Adrenal gland (tissue), 5 donors: ENCODE results near the gene KIF26B.

Source experiments
- POLR2A ChIP-seq, 2 donors: fragments of 450-650 bp; IDR thresholded peaks; one replicate each; pipeline ENCODE4 v1.6.1; 2017; ENCODE audit warnings: antibody characterized with exemption in 2 of 2, mild to moderate bottlenecking in 2 of 2, moderate library complexity in 1 of 2
- TF ChIP-seq, protein P1 (sequence below), 6 experiments: fragments of 450-650 bp in 4 of 6; fragments of 200-600 bp in 2 of 6; sonication (generic) in 1 of 6; IDR thresholded peaks; 1 replicate in 5 of 6; 2 replicates in 1 of 6; pipeline versions ENCODE4 v1.5.1 to v1.8.0; 2016 to 2021; ENCODE audit warnings: antibody characterized with exemption in 6 of 6, mild to moderate bottlenecking in 2 of 6, moderate library complexity in 1 of 6
- donor health status: DM: no; HTN: no; CAD: no.

DNA sequence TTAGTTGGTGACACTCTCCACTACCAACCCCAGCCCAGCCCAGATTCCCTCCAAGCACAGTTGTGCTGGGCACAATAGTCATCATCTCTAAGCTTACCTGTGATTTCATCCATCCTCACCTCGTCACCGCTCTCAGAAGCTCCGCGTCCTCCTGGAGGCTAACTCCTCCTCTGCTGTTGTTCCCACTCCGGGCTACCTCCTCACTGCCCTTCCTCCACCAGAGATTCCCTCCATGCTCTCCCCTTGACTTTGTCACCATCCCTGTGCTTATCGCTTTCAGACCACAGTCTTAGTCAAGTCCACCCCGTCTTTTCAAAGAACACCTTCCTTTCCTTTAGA, 47.0 kb upstream of the KIF26B start:
- TF ChIP-seq, protein P1, sequence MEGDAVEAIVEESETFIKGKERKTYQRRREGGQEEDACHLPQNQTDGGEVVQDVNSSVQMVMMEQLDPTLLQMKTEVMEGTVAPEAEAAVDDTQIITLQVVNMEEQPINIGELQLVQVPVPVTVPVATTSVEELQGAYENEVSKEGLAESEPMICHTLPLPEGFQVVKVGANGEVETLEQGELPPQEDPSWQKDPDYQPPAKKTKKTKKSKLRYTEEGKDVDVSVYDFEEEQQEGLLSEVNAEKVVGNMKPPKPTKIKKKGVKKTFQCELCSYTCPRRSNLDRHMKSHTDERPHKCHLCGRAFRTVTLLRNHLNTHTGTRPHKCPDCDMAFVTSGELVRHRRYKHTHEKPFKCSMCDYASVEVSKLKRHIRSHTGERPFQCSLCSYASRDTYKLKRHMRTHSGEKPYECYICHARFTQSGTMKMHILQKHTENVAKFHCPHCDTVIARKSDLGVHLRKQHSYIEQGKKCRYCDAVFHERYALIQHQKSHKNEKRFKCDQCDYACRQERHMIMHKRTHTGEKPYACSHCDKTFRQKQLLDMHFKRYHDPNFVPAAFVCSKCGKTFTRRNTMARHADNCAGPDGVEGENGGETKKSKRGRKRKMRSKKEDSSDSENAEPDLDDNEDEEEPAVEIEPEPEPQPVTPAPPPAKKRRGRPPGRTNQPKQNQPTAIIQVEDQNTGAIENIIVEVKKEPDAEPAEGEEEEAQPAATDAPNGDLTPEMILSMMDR (IDR thresholded peaks at IDR 0.05) = no peak
- no peak for TF ChIP-seq POLR2A (IDR thresholded peaks at IDR 0.05)
